Measurements from ENCODE around the gene ABCC11.

The ABCC11 gene

DNA sequence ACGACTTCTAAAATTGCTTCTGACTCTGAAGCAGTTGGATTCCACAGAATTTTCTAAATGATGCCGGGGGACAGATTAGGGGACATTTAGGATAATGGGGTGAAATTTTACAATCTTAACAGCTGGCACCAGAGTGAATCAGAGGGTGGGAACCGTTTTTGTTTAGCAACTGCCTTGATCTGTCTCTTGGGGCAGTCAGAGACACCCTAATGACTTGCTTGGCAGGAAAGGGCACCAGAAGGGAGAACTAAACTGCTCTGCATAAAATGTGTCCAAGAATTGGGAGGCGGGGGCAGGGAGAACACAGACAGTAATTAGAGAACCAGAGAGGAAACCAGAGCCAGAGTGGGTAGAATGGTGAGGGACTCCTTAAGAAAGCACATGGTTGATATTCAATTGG, 85.4 kb downstream of the ABCC11 start:
- no peak for DNase-seq (ENCODE audit: extremely low read depth, low read depth)
- no peak for TF ChIP-seq CTCF (IDR thresholded peaks at IDR 0.05; ENCODE audit: low read depth, low read length)

- no peak for TF ChIP-seq CTCF (IDR thresholded peaks at IDR 0.05; ENCODE audit: low read depth, low read length)
- DNase-seq (ENCODE audit: extremely low read depth, low read depth), result no peak
Measured at GRCh38 chr16:48160575-48160974, 86.8 kb downstream of the ABCC11 start.

DNA sequence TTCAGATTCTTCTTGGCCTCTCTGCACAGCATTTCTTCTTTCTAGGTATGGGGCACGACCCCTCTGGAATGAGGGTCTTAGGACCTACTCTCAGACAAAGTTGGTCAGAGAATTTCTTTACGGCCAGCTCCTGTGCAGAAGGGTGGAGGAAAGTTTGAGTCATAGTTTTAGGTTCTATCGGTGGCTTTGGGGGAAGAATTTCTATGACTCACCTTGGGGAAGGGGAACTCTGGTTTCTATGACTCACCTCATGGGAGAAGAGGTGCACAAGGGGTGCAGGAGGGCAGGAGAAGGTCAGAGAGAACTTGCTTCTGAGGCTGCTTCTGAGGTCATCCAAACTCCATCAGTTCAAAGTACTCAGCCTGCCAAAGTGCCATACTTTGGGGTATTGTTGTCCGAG, 89.0 kb downstream of the ABCC11 start:
- no peak for DNase-seq (ENCODE audit: extremely low read depth, low read depth)
- TF ChIP-seq CTCF (IDR thresholded peaks at IDR 0.05; ENCODE audit: low read depth, low read length), result no peak

GRCh38 chr16:48157794-48158193, 89.5 kb downstream of the ABCC11 start:
- TF ChIP-seq CTCF (IDR thresholded peaks at IDR 0.05; ENCODE audit: low read depth, low read length), result no peak
- no peak for DNase-seq (ENCODE audit: extremely low read depth, low read depth)

GRCh38 chr16:48157302-48157701, 90.0 kb downstream of the ABCC11 start:
- no peak for DNase-seq (ENCODE audit: extremely low read depth, low read depth)
- TF ChIP-seq CTCF (IDR thresholded peaks at IDR 0.05; ENCODE audit: low read depth, low read length), result no peak

DNA sequence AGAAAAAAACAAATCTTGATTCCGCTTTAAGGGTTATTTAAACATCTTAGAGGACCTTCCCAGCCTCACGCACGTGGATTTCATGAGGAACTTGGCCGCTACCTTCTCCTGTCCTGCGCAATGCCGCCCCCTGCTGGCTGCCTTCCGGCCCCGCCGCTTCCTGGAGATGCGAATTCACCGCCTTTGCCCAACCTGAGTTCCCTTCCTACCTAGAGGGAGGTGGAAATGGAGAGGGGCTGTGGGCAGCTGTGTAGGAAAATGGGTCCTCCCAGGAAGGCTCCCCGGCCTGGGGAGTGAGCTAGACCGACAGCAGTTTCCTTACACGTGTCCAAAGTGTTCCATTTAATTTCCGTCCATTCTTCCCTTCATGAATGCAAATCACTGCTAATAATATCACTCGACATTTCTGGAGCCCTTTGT, 90.5 kb downstream of the ABCC11 start:
- peak; percentile 47 for DNase-seq (ENCODE audit: extremely low read depth, low read depth)
- peak; percentile 98 for TF ChIP-seq CTCF (IDR thresholded peaks at IDR 0.05; ENCODE audit: low read depth, low read length)

GRCh38 chr16:48155926-48156789, 91.2 kb downstream of the ABCC11 start, which contains the start of gene ABCC12:
Gene ABCC12, minus strand, starts transcription at chr16:48155993. Its CDS starts 9,569 bp downstream, at chr16:48146424.
- DNase-seq (ENCODE audit: extremely low read depth, low read depth), result no peak
- no peak for TF ChIP-seq CTCF (IDR thresholded peaks at IDR 0.05; ENCODE audit: low read depth, low read length)

Measured in AG09319 (cell line).